DOHH2 (cell line): ENCODE measurements around the gene RPS5.

Experiments used
- H3F3A ChIP-seq: fragments of 200-600 bp; sonication (generic), shearing (Covaris generic); 2 replicates; pipeline ENCODE4 v1.6.0; 2016; ENCODE audit warnings: antibody characterized with exemption, mild to moderate bottlenecking; ENCODE audit not compliant: control insufficient read depth, insufficient read depth
- H3K27ac ChIP-seq: fragments of 200-600 bp; sonication (generic); 2 replicates; pipeline ENCODE4 v1.5.1; 2014; ENCODE audit warnings: low read depth, mild to moderate bottlenecking, low read length, moderate library complexity
- H3K27me3 ChIP-seq: fragments of 200-600 bp; sonication (generic); 2 replicates; pipeline ENCODE4 v1.6.1; 2014; ENCODE audit warnings: mild to moderate bottlenecking, low read length, mixed read lengths; ENCODE audit not compliant: control insufficient read depth
- H3K36me3 ChIP-seq: fragments of 200-600 bp; sonication (generic); 2 replicates; pipeline ENCODE4 v1.6.1; 2014; ENCODE audit warnings: mild to moderate bottlenecking, low read length, moderate library complexity, mixed read lengths; ENCODE audit not compliant: control insufficient read depth
- H3K4me1 ChIP-seq: fragments of 200-600 bp; sonication (generic); 2 replicates; pipeline ENCODE4 v1.6.1; 2014; ENCODE audit warnings: mild to moderate bottlenecking, low read length, mixed read lengths; ENCODE audit not compliant: control insufficient read depth
- H3K4me2 ChIP-seq: fragments of 200-600 bp; sonication (generic); 2 replicates; pipeline ENCODE4 v1.6.0; 2014; ENCODE audit warnings: mild to moderate bottlenecking, low read length, moderate library complexity
- H3K4me3 ChIP-seq: fragments of 200-600 bp; sonication (generic); 2 replicates; pipeline ENCODE4 v1.5.1; 2014; ENCODE audit warnings: mild to moderate bottlenecking, low read length, mixed read lengths
- H3K79me2 ChIP-seq: fragments of 200-600 bp; sonication (generic); 2 replicates; pipeline ENCODE4 v1.6.1; 2014; ENCODE audit warnings: mild to moderate bottlenecking, low read length, mixed read lengths; ENCODE audit not compliant: control insufficient read depth
- H3K9me2 ChIP-seq: fragments of 200-600 bp; sonication (generic); replicated peaks from 2 replicates; pipeline ENCODE4 v1.6.1; 2014; ENCODE audit warnings: mild to moderate bottlenecking, low read length, mixed read lengths; ENCODE audit not compliant: control insufficient read depth
- H3K9me3 ChIP-seq: fragments of 200-600 bp; sonication (generic); 2 replicates; pipeline ENCODE4 v1.6.1; 2014; ENCODE audit warnings: antibody characterized with exemption, low read length, mixed read lengths; ENCODE audit not compliant: control insufficient read depth, insufficient read depth
- H4K20me1 ChIP-seq: fragments of 200-600 bp; sonication (generic); 2 replicates; pipeline ENCODE4 v1.6.0; 2014; ENCODE audit warnings: low read depth, mild to moderate bottlenecking, antibody characterized with exemption, low read length, moderate library complexity; ENCODE audit not compliant: control insufficient read depth, insufficient read depth
- CTCF ChIP-seq: fragments of 200-600 bp; sonication (generic); IDR thresholded peaks from one replicate; pipeline ENCODE4 v1.5.1; 2014; ENCODE audit warnings: antibody characterized with exemption, mild to moderate bottlenecking, low read depth, low read length; ENCODE audit not compliant: poor library complexity, severe bottlenecking
- EZH2phosphoT487 ChIP-seq: fragments of 200-600 bp; sonication (generic); IDR thresholded peaks from 2 replicates; pipeline ENCODE4 v1.6.1; 2017; ENCODE audit warnings: borderline replicate concordance, mild to moderate bottlenecking, antibody characterized with exemption, low read length, moderate library complexity, mixed read lengths

RPS5 gene

GRCh38 chr19:58388175-58388526 lies 1.1 kb downstream of the RPS5 start:
- Histone ChIP-seq H3K36me3 (peaks cover 56% of the 10 kb centered on the region), H3K79me2 (peaks cover 68% of the 10 kb centered on the region), H3K4me2 (peak overlapping the region; percentile 73), H3K27ac (no peak overlapping the region), H3F3A (peaks cover 24% of the 10 kb centered on the region), H3K27me3 (no peaks in the 10 kb centered on the region), H3K9me2 (no peaks in the 10 kb centered on the region), H3K9me3 (no peaks in the 10 kb centered on the region), H3K4me3 (peak overlapping the region; percentile 88), H3K4me1 (peaks cover 33% of the 10 kb centered on the region), H4K20me1 (peaks cover 14% of the 10 kb centered on the region)
- TF ChIP-seq CTCF = no peak
- TF ChIP-seq EZH2phosphoT487 = no peak

- H3K9me3 ChIP-seq = no peaks in the 10 kb centered on the region
- peaks cover 71% of the 10 kb centered on the region for H3K36me3 ChIP-seq
- no peak overlapping the region for H3K27ac ChIP-seq
- H3K9me2 ChIP-seq = no peaks in the 10 kb centered on the region
- peaks cover 8% of the 10 kb centered on the region; the same call in 1 of the 2 replicates for H4K20me1 ChIP-seq
- no peaks in the 10 kb centered on the region for H3K27me3 ChIP-seq
- peaks cover 36% of the 10 kb centered on the region for H3F3A ChIP-seq
- peaks cover 15% of the 10 kb centered on the region for H3K4me1 ChIP-seq
- H3K79me2 ChIP-seq = peaks cover 38% of the 10 kb centered on the region
- no peak overlapping the region for H3K4me3 ChIP-seq
- H3K4me2 ChIP-seq = no peak overlapping the region
- TF ChIP-seq CTCF (no peak), EZH2phosphoT487 (no peak)
These were observed 6.1 kb downstream of the RPS5 start for GRCh38 chr19:58392945-58393724.

GRCh38 chr19:58393725-58394033 lies 6.6 kb downstream of the RPS5 start:
- Histone ChIP-seq H3K27ac (no peak overlapping the region), H3K4me2 (no peak overlapping the region), H3K9me2 (no peaks in the 10 kb centered on the region), H3K4me1 (peaks cover 10% of the 10 kb centered on the region), H3K9me3 (no peaks in the 10 kb centered on the region), H4K20me1 (peaks cover 6% of the 10 kb centered on the region; the same call in 1 of the 2 replicates), H3K79me2 (peaks cover 32% of the 10 kb centered on the region), H3K4me3 (no peak overlapping the region), H3F3A (peaks cover 40% of the 10 kb centered on the region), H3K27me3 (no peaks in the 10 kb centered on the region), H3K36me3 (peaks cover 66% of the 10 kb centered on the region)
- TF ChIP-seq CTCF (no peak), EZH2phosphoT487 (no peak)
